Measurements from ENCODE around the gene KRTAP2-1. TPM values are rescaled to one million over a fixed set of nuclear protein-coding genes. Genes with fewer than 3 reads are reported as not detected.
A peak's percentile ranks its signal among the peaks of the same experiment; 100 is the strongest.
"Not testable (repeated sequence)": the region's sequence is repeated elsewhere in the genome, so short reads cannot be mapped to it uniquely, and the experiment has no call there.

KRTAP2-1 gene
- total RNA-seq, 6 experiments from 2014 or later: 0.38 TPM; not detected in 5

- peaks cover 70% of the 10 kb centered on the region for H3K4me1 Mint-ChIP-seq (ENCODE audit: low read depth)
- peak overlapping the region; percentile 93 for H3K27ac Mint-ChIP-seq
- H3K36me3 Mint-ChIP-seq (ENCODE audit: low read depth): peaks cover 21% of the 10 kb centered on the region
- DNase-seq: peak; percentile 91
- H3K9me3 Mint-ChIP-seq: peaks cover 10% of the 10 kb centered on the region
- H3K27me3 Mint-ChIP-seq (ENCODE audit: insufficient read depth): peaks cover 1% of the 10 kb centered on the region
- peak overlapping the region; percentile 69 for H3K4me3 Mint-ChIP-seq
- no peak for TF ChIP-seq CTCF (IDR thresholded peaks at IDR 0.05)
Measured at GRCh38 chr17:41048441-41048840, 1.3 kb upstream of the KRTAP2-1 start.

- no peak for TF ChIP-seq CTCF (IDR thresholded peaks at IDR 0.05)
- H3K9me3 Mint-ChIP-seq: peaks cover 14% of the 10 kb centered on the region
- H3K36me3 Mint-ChIP-seq (ENCODE audit: low read depth): peaks cover 24% of the 10 kb centered on the region
- DNase-seq: no peak
- H3K27ac Mint-ChIP-seq: no peak overlapping the region
- H3K4me1 Mint-ChIP-seq (ENCODE audit: low read depth): peaks cover 55% of the 10 kb centered on the region
- no peak overlapping the region for H3K4me3 Mint-ChIP-seq
- no peaks in the 10 kb centered on the region; the same call in 1 of the 2 replicates for H3K27me3 Mint-ChIP-seq (ENCODE audit: insufficient read depth)
Measured at GRCh38 chr17:41042953-41043352, 4.2 kb downstream of the KRTAP2-1 start.

GRCh38 chr17:41040783-41041571 lies 6.1 kb downstream of the KRTAP2-1 start, which contains the start of gene KRTAP1-1:
Gene KRTAP1-1, minus strand, starts transcription at chr17:41041450. Its CDS starts 53 bp downstream, at chr17:41041397.
- not testable (repeated sequence) for H3K27ac Mint-ChIP-seq; DNase-seq; H3K4me3 Mint-ChIP-seq; H3K27me3 Mint-ChIP-seq (ENCODE audit: insufficient read depth)
- H3K36me3 Mint-ChIP-seq (ENCODE audit: low read depth): peaks cover 24% of the 10 kb centered on the region
- H3K9me3 Mint-ChIP-seq: peaks cover 14% of the 10 kb centered on the region
- peaks cover 56% of the 10 kb centered on the region for H3K4me1 Mint-ChIP-seq (ENCODE audit: low read depth)

- no peak for DNase-seq
- Mint-ChIP-seq H3K9me3 (peaks cover under 1% of the 10 kb centered on the region), H3K4me1 (ENCODE audit: low read depth) (peaks cover 43% of the 10 kb centered on the region), H3K27me3 (ENCODE audit: insufficient read depth) (no peaks in the 10 kb centered on the region), H3K4me3 (no peak overlapping the region), H3K36me3 (ENCODE audit: low read depth) (peaks cover 9% of the 10 kb centered on the region; the same call in 1 of the 2 replicates), H3K27ac (no peak overlapping the region)
- TF ChIP-seq CTCF (IDR thresholded peaks at IDR 0.05): no peak
Measured at GRCh38 chr17:41037853-41038350, 9.2 kb downstream of the KRTAP2-1 start.

- H3K36me3 Mint-ChIP-seq (ENCODE audit: low read depth); H3K27ac Mint-ChIP-seq; H3K27me3 Mint-ChIP-seq (ENCODE audit: insufficient read depth); H3K4me3 Mint-ChIP-seq; H3K9me3 Mint-ChIP-seq; DNase-seq: not testable (repeated sequence)
- peaks cover 30% of the 10 kb centered on the region for H3K4me1 Mint-ChIP-seq (ENCODE audit: low read depth)
Measured at GRCh38 chr17:41034346-41034935, 12.7 kb downstream of the KRTAP2-1 start, which contains the start of gene KRTAP1-3. Gene KRTAP1-3, minus strand, starts transcription at chr17:41034874. Its CDS starts 53 bp downstream, at chr17:41034821.

GRCh38 chr17:41029633-41030245 lies 17.4 kb downstream of the KRTAP2-1 start, which contains the start of gene KRTAP1-4:
Gene KRTAP1-4, minus strand, starts transcription at chr17:41030195. Its CDS starts 117 bp downstream, at chr17:41030078.
- no peaks in the 10 kb centered on the region; the same call in 1 of the 2 replicates for H3K36me3 Mint-ChIP-seq (ENCODE audit: low read depth)
- H3K4me3 Mint-ChIP-seq: no peak within 1 kb of the TSS
- no peak for TF ChIP-seq CTCF (IDR thresholded peaks at IDR 0.05)
- no peak within 1 kb of the TSS for H3K27ac Mint-ChIP-seq
- no peak for DNase-seq
- no peaks in the 10 kb centered on the region for H3K27me3 Mint-ChIP-seq (ENCODE audit: insufficient read depth)
- no peaks in the 10 kb centered on the region for H3K9me3 Mint-ChIP-seq
- H3K4me1 Mint-ChIP-seq (ENCODE audit: low read depth): peaks cover 31% of the 10 kb centered on the region

All from HFFc6 (cell line).